D721Med (cell line): Measurements from ENCODE around the gene TRAPPC1.
A peak's percentile ranks its signal among the peaks of the same experiment; 100 is the strongest.

Experiments
- DNase-seq: peaks from one replicate; pipeline ENCODE4 v3.0.0; 2011; ENCODE audit warnings: low spot score; ENCODE audit not compliant: insufficient read length
- FAIRE-seq: peaks from 2 replicates; lab custom pipeline; 2011; peaks lifted over from hg19 to GRCh38; lab: Jason Lieb, UNC
- CTCF ChIP-seq: IDR thresholded peaks from 2 replicates; pipeline ENCODE4 v1.5.1; 2012; ENCODE audit warnings: mild to moderate bottlenecking, control low read depth; ENCODE audit not compliant: insufficient read depth; ENCODE audit errors: missing control alignments

TRAPPC1 gene

GRCh38 chr17:7940034-7940433, 8.3 kb upstream of the TRAPPC1 start:
- no peak for TF ChIP-seq CTCF
- FAIRE-seq (no peak), DNase-seq (no peak)

- no peak for TF ChIP-seq CTCF
- FAIRE-seq (no peak), DNase-seq (no peak)
Observed at GRCh38 chr17:7935859-7936258, 4.1 kb upstream of the TRAPPC1 start.

- FAIRE-seq, result no peak
- no peak for TF ChIP-seq CTCF
- DNase-seq, result no peak
Observed at GRCh38 chr17:7932949-7933348, 1.2 kb upstream of the TRAPPC1 start.

GRCh38 chr17:7932483-7932891, 741 bp upstream of the TRAPPC1 start:
- no peak for TF ChIP-seq CTCF
- DNase-seq (no peak), FAIRE-seq (no peak)

GRCh38 chr17:7930841-7931631, 710 bp downstream of the TRAPPC1 start:
- TF ChIP-seq CTCF, result no peak

GRCh38 chr17:7929158-7930023, 2.4 kb downstream of the TRAPPC1 start, which contains the start of gene KCNAB3:
TSS of gene KCNAB3 (minus strand) at chr17:7929856. CDS start at chr17:7929435, 421 bp downstream.
- DNase-seq (peak; percentile 83), FAIRE-seq (no peak)
- no peak for TF ChIP-seq CTCF

More at GRCh38 chr17:7930841-7931631, 710 bp downstream of the TRAPPC1 start:
- FAIRE-seq (no peak), DNase-seq (no peak)

GRCh38 chr17:7927596-7927995, 4.2 kb downstream of the TRAPPC1 start:
- no peak for FAIRE-seq
- no peak for TF ChIP-seq CTCF
- DNase-seq, result no peak
